ENCODE results near the gene MUC5B.

The MUC5B gene

GRCh38 chr11:1230121-1230455, 7.2 kb downstream of the MUC5B start:
- H3K4me3 ChIP-seq (ENCODE audit: control insufficient read depth in 1 of 7, extremely low read depth in 1 of 7, insufficient read depth in 4 of 7, low read depth in 2 of 7, low read length in 6 of 7): no peak overlapping the region
- 92% methylated on average over 2 of the region's 5 CpGs for WGBS (ENCODE audit: insufficient coverage)
- H3K27ac ChIP-seq (ENCODE audit: insufficient read depth in 1 of 2, low read depth in 1 of 2, low read length in 2 of 2, poor library complexity in 1 of 2, severe bottlenecking in 2 of 2): no peak overlapping the region
- H3K4me1 ChIP-seq (ENCODE audit: control extremely low read depth in 1 of 4, control insufficient read depth in 4 of 4, insufficient read depth in 4 of 4, low read length in 3 of 4): no peaks in the 10 kb centered on the region
- CTCF ChIA-PET: no interaction called here
- no peaks in the 10 kb centered on the region for H3K9me3 ChIP-seq (ENCODE audit: control extremely low read depth in 1 of 5, control insufficient read depth in 4 of 5, insufficient read depth in 2 of 5, low read depth in 1 of 5, low read length in 4 of 5)
- H3K27me3 ChIP-seq (replicated peaks in 2 of 5; ENCODE audit: control insufficient read depth in 4 of 5, insufficient read depth in 5 of 5, low read length in 4 of 5): peaks cover 0 to 8% (median 0%) of the 10 kb centered on the region in 5 experiments
- no peak for DNase-seq
- POLR2A ChIA-PET: no interaction called here
- H3K36me3 ChIP-seq (ENCODE audit: control insufficient read depth in 4 of 4, insufficient read depth in 4 of 4, low read length in 3 of 4): no peaks in the 10 kb centered on the region

GRCh38 chr11:1230456-1231395, 7.9 kb downstream of the MUC5B start:
- H3K4me1 ChIP-seq (ENCODE audit: control extremely low read depth in 1 of 4, control insufficient read depth in 4 of 4, insufficient read depth in 4 of 4, low read length in 3 of 4): no peaks in the 10 kb centered on the region
- H3K36me3 ChIP-seq (ENCODE audit: control insufficient read depth in 4 of 4, insufficient read depth in 4 of 4, low read length in 3 of 4): no peaks in the 10 kb centered on the region
- ChIA-PET CTCF (no interaction called here), POLR2A (no interaction called here)
- no peaks in the 10 kb centered on the region for H3K9me3 ChIP-seq (ENCODE audit: control extremely low read depth in 1 of 5, control insufficient read depth in 4 of 5, insufficient read depth in 2 of 5, low read depth in 1 of 5, low read length in 4 of 5)
- peaks cover 0 to 2% (median 0%) of the 10 kb centered on the region in 5 experiments for H3K27me3 ChIP-seq (replicated peaks in 2 of 5; ENCODE audit: control insufficient read depth in 4 of 5, insufficient read depth in 5 of 5, low read length in 4 of 5)
- no peak overlapping the region for H3K27ac ChIP-seq (ENCODE audit: insufficient read depth in 1 of 2, low read depth in 1 of 2, low read length in 2 of 2, poor library complexity in 1 of 2, severe bottlenecking in 2 of 2)
- no peak for DNase-seq
- 86% methylated on average over 41 of the region's 45 CpGs for WGBS (ENCODE audit: insufficient coverage)
- no peak overlapping the region for H3K4me3 ChIP-seq (ENCODE audit: control insufficient read depth in 1 of 7, extremely low read depth in 1 of 7, insufficient read depth in 4 of 7, low read depth in 2 of 7, low read length in 6 of 7)

GRCh38 chr11:1231396-1232020, 8.6 kb downstream of the MUC5B start:
- Histone ChIP-seq H3K9me3 (ENCODE audit: control extremely low read depth in 1 of 5, control insufficient read depth in 4 of 5, insufficient read depth in 2 of 5, low read depth in 1 of 5, low read length in 4 of 5) (no peaks in the 10 kb centered on the region), H3K4me1 (ENCODE audit: control extremely low read depth in 1 of 4, control insufficient read depth in 4 of 4, insufficient read depth in 4 of 4, low read length in 3 of 4) (no peaks in the 10 kb centered on the region), H3K36me3 (ENCODE audit: control insufficient read depth in 4 of 4, insufficient read depth in 4 of 4, low read length in 3 of 4) (no peaks in the 10 kb centered on the region), H3K27ac (ENCODE audit: insufficient read depth in 1 of 2, low read depth in 1 of 2, low read length in 2 of 2, poor library complexity in 1 of 2, severe bottlenecking in 2 of 2) (no peak overlapping the region), H3K27me3 (replicated peaks in 2 of 5; ENCODE audit: control insufficient read depth in 4 of 5, insufficient read depth in 5 of 5, low read length in 4 of 5) (no peaks in the 10 kb centered on the region), H3K4me3 (ENCODE audit: control insufficient read depth in 1 of 7, extremely low read depth in 1 of 7, insufficient read depth in 4 of 7, low read depth in 2 of 7, low read length in 6 of 7) (no peak overlapping the region)
- DNase-seq: no peak
- ChIA-PET CTCF (no interaction called here), POLR2A (no interaction called here)
- 82% methylated on average over 20 of the region's 22 CpGs for WGBS (ENCODE audit: insufficient coverage)

- POLR2A ChIA-PET: no interaction called here
- no peak overlapping the region for H3K27ac ChIP-seq (ENCODE audit: insufficient read depth in 1 of 2, low read depth in 1 of 2, low read length in 2 of 2, poor library complexity in 1 of 2, severe bottlenecking in 2 of 2)
- CTCF ChIA-PET: no interaction called here
Measured at GRCh38 chr11:1232021-1232882, 9.4 kb downstream of the MUC5B start.

GRCh38 chr11:1232883-1233321, 10.0 kb downstream of the MUC5B start:
- Histone ChIP-seq H3K4me3 (ENCODE audit: control insufficient read depth in 1 of 7, extremely low read depth in 1 of 7, insufficient read depth in 4 of 7, low read depth in 2 of 7, low read length in 6 of 7) (no peak overlapping the region), H3K36me3 (ENCODE audit: control insufficient read depth in 4 of 4, insufficient read depth in 4 of 4, low read length in 3 of 4) (no peaks in the 10 kb centered on the region), H3K27me3 (replicated peaks in 2 of 5; ENCODE audit: control insufficient read depth in 4 of 5, insufficient read depth in 5 of 5, low read length in 4 of 5) (no peaks in the 10 kb centered on the region), H3K27ac (ENCODE audit: insufficient read depth in 1 of 2, low read depth in 1 of 2, low read length in 2 of 2, poor library complexity in 1 of 2, severe bottlenecking in 2 of 2) (no peak overlapping the region), H3K9me3 (ENCODE audit: control extremely low read depth in 1 of 5, control insufficient read depth in 4 of 5, insufficient read depth in 2 of 5, low read depth in 1 of 5, low read length in 4 of 5) (no peaks in the 10 kb centered on the region), H3K4me1 (ENCODE audit: control extremely low read depth in 1 of 4, control insufficient read depth in 4 of 4, insufficient read depth in 4 of 4, low read length in 3 of 4) (no peaks in the 10 kb centered on the region)
- CTCF ChIA-PET: no interaction called here
- 82% methylated on average over 30 of the region's 30 CpGs for WGBS (ENCODE audit: insufficient coverage)
- no peak for DNase-seq
- POLR2A ChIA-PET: no interaction called here

More at GRCh38 chr11:1232021-1232882, 9.4 kb downstream of the MUC5B start:
- no peaks in the 10 kb centered on the region for H3K36me3 ChIP-seq (ENCODE audit: control insufficient read depth in 4 of 4, insufficient read depth in 4 of 4, low read length in 3 of 4)
- H3K4me1 ChIP-seq (ENCODE audit: control extremely low read depth in 1 of 4, control insufficient read depth in 4 of 4, insufficient read depth in 4 of 4, low read length in 3 of 4): no peaks in the 10 kb centered on the region
- H3K9me3 ChIP-seq (ENCODE audit: control extremely low read depth in 1 of 5, control insufficient read depth in 4 of 5, insufficient read depth in 2 of 5, low read depth in 1 of 5, low read length in 4 of 5): no peaks in the 10 kb centered on the region
- no peaks in the 10 kb centered on the region for H3K27me3 ChIP-seq (replicated peaks in 2 of 5; ENCODE audit: control insufficient read depth in 4 of 5, insufficient read depth in 5 of 5, low read length in 4 of 5)
- DNase-seq: no peak
- WGBS (ENCODE audit: insufficient coverage): 86% methylated on average over 36 of the region's 46 CpGs
- no peak overlapping the region for H3K4me3 ChIP-seq (ENCODE audit: control insufficient read depth in 1 of 7, extremely low read depth in 1 of 7, insufficient read depth in 4 of 7, low read depth in 2 of 7, low read length in 6 of 7)

GRCh38 chr11:1233351-1234053, 10.6 kb downstream of the MUC5B start:
- Histone ChIP-seq H3K27ac (ENCODE audit: insufficient read depth in 1 of 2, low read depth in 1 of 2, low read length in 2 of 2, poor library complexity in 1 of 2, severe bottlenecking in 2 of 2) (no peak overlapping the region), H3K9me3 (ENCODE audit: control extremely low read depth in 1 of 5, control insufficient read depth in 4 of 5, insufficient read depth in 2 of 5, low read depth in 1 of 5, low read length in 4 of 5) (no peaks in the 10 kb centered on the region), H3K36me3 (ENCODE audit: control insufficient read depth in 4 of 4, insufficient read depth in 4 of 4, low read length in 3 of 4) (no peaks in the 10 kb centered on the region), H3K4me1 (ENCODE audit: control extremely low read depth in 1 of 4, control insufficient read depth in 4 of 4, insufficient read depth in 4 of 4, low read length in 3 of 4) (no peaks in the 10 kb centered on the region), H3K4me3 (ENCODE audit: control insufficient read depth in 1 of 7, extremely low read depth in 1 of 7, insufficient read depth in 4 of 7, low read depth in 2 of 7, low read length in 6 of 7) (no peak overlapping the region), H3K27me3 (replicated peaks in 2 of 5; ENCODE audit: control insufficient read depth in 4 of 5, insufficient read depth in 5 of 5, low read length in 4 of 5) (no peaks in the 10 kb centered on the region)
- no peak for DNase-seq
- WGBS (ENCODE audit: insufficient coverage): 91% methylated on average over 17 of the region's 21 CpGs
- ChIA-PET CTCF (no interaction called here), POLR2A (no interaction called here)
